HepG2 (cell line): ENCODE measurements around the gene FBXO4.

Source experiments
- BHLHE40 ChIP-seq: IDR thresholded peaks from 2 replicates; pipeline ENCODE4 v1.6.1; 2011; ENCODE audit warnings: low read length, improper control_type of control experiment
- EP300 ChIP-seq, 3 experiments: sonication (generic) in 1 of 3; formaldehyde crosslinking in 1 of 3; IDR thresholded peaks; 2 replicates each; pipeline versions ENCODE4 v1.5.1 to v1.6.1; 2011 to 2020; ENCODE audit warnings: low read depth in 2 of 3, low read length in 2 of 3, borderline replicate concordance in 1 of 3, improper control_type of control experiment in 1 of 3, mild to moderate bottlenecking in 1 of 3, missing genetic modification reagents in 1 of 3, moderate library complexity in 1 of 3
- FOXA1 ChIP-seq, 2 experiments: fragments of 450-650 bp in 1 of 2; sonication (generic) in 1 of 2; formaldehyde crosslinking in 1 of 2; IDR thresholded peaks; 2 replicates each; pipeline versions ENCODE4 v1.4.0 to v1.6.1; 2016 to 2020; ENCODE audit warnings: missing genetic modification reagents in 1 of 2
- HDAC2 ChIP-seq: sonication (generic); formaldehyde crosslinking; IDR thresholded peaks from 2 replicates; pipeline ENCODE4 v1.4.0; 2020; ENCODE audit warnings: missing genetic modification reagents
- MTF1 ChIP-seq: sonication (generic); formaldehyde crosslinking; IDR thresholded peaks from 2 replicates; pipeline ENCODE4 v1.5.0; 2020; ENCODE audit warnings: missing genetic modification reagents
- SRF ChIP-seq: IDR thresholded peaks from 2 replicates; pipeline ENCODE4 v1.6.1; 2011; ENCODE audit warnings: mild to moderate bottlenecking, low read depth, low read length, moderate library complexity
- TGIF2 ChIP-seq: IDR thresholded peaks from 2 replicates; pipeline ENCODE4 v1.6.1; 2016; ENCODE audit warnings: control low read depth, missing compliant biosample characterization
- THYN1 ChIP-seq: sonication (generic); formaldehyde crosslinking; IDR thresholded peaks from 2 replicates; pipeline ENCODE4 v1.8.1; 2023; ENCODE audit warnings: low read depth, mild to moderate bottlenecking, moderate library complexity, missing genetic modification reagents, borderline replicate concordance
- ZFP41 ChIP-seq: sonication (generic); formaldehyde crosslinking; IDR thresholded peaks from 2 replicates; pipeline ENCODE4 v1.4.0; 2020; ENCODE audit warnings: mild to moderate bottlenecking, missing genetic modification reagents, borderline replicate concordance
- ZNF12 ChIP-seq: sonication (generic); formaldehyde crosslinking; IDR thresholded peaks from 2 replicates; pipeline ENCODE4 v1.5.0; 2020; ENCODE audit warnings: missing genetic modification reagents
- TF ChIP-seq, protein P1 (sequence below): sonication (generic); formaldehyde crosslinking; IDR thresholded peaks from 2 replicates; pipeline ENCODE4 v1.9.0; 2021; ENCODE audit warnings: missing genetic modification reagents, borderline replicate concordance
- TF ChIP-seq, protein P2 (sequence below): sonication (generic); formaldehyde crosslinking; IDR thresholded peaks from 2 replicates; pipeline ENCODE4 v1.5.0; 2020; ENCODE audit warnings: mild to moderate bottlenecking, missing genetic modification reagents, moderate library complexity
- TF ChIP-seq, protein P3 (sequence below): sonication (generic); formaldehyde crosslinking; IDR thresholded peaks from 2 replicates; pipeline ENCODE4 v1.4.0; 2020; ENCODE audit warnings: low read depth, missing genetic modification reagents

DNA sequence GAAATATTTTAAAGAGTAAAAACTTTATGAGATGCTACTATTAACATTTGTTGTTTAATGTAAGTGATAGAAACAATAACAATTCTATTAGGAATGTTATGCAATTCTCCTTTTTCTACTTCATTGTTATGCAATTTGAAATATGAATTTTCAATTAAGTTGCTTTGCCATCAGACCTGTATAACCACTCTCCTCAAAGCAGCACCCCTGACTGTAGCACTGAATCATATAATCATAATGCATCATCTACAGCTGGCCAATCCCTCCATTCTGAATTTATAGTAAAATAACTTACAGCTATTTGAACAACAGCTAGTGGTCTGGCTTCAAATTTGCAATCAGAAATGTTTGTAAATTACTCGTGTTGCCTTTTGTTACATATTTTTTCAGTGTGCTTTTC lies 29.2 kb downstream of the FBXO4 start:
- no peak for TF ChIP-seq THYN1
- TF ChIP-seq BHLHE40, result no peak
- TF ChIP-seq FOXA1 (IDR thresholded peaks at IDR 0.05), result no peak
- no peak for TF ChIP-seq FOXA1 (CRISPR knock-in tag; IDR thresholded peaks at IDR 0.05)
- TF ChIP-seq, protein P1, sequence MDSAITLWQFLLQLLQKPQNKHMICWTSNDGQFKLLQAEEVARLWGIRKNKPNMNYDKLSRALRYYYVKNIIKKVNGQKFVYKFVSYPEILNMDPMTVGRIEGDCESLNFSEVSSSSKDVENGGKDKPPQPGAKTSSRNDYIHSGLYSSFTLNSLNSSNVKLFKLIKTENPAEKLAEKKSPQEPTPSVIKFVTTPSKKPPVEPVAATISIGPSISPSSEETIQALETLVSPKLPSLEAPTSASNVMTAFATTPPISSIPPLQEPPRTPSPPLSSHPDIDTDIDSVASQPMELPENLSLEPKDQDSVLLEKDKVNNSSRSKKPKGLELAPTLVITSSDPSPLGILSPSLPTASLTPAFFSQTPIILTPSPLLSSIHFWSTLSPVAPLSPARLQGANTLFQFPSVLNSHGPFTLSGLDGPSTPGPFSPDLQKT (CRISPR knock-in tag), result no peak
- TF ChIP-seq HDAC2 (CRISPR knock-in tag), result no peak
- no peak for TF ChIP-seq SRF
- TF ChIP-seq ZNF12 (CRISPR knock-in tag), result no peak
- TF ChIP-seq, protein P2, sequence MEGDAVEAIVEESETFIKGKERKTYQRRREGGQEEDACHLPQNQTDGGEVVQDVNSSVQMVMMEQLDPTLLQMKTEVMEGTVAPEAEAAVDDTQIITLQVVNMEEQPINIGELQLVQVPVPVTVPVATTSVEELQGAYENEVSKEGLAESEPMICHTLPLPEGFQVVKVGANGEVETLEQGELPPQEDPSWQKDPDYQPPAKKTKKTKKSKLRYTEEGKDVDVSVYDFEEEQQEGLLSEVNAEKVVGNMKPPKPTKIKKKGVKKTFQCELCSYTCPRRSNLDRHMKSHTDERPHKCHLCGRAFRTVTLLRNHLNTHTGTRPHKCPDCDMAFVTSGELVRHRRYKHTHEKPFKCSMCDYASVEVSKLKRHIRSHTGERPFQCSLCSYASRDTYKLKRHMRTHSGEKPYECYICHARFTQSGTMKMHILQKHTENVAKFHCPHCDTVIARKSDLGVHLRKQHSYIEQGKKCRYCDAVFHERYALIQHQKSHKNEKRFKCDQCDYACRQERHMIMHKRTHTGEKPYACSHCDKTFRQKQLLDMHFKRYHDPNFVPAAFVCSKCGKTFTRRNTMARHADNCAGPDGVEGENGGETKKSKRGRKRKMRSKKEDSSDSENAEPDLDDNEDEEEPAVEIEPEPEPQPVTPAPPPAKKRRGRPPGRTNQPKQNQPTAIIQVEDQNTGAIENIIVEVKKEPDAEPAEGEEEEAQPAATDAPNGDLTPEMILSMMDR (CRISPR knock-in tag), result no peak
- no peak for TF ChIP-seq EP300 (IDR thresholded peaks at IDR 0.05; ENCODE audit: low read depth in 2 of 2, low read length in 2 of 2)
- no peak for TF ChIP-seq EP300 (CRISPR knock-in tag; IDR thresholded peaks at IDR 0.05; ENCODE audit: borderline replicate concordance)
- TF ChIP-seq ZFP41 (CRISPR knock-in tag), result no peak
- TF ChIP-seq, protein P3, sequence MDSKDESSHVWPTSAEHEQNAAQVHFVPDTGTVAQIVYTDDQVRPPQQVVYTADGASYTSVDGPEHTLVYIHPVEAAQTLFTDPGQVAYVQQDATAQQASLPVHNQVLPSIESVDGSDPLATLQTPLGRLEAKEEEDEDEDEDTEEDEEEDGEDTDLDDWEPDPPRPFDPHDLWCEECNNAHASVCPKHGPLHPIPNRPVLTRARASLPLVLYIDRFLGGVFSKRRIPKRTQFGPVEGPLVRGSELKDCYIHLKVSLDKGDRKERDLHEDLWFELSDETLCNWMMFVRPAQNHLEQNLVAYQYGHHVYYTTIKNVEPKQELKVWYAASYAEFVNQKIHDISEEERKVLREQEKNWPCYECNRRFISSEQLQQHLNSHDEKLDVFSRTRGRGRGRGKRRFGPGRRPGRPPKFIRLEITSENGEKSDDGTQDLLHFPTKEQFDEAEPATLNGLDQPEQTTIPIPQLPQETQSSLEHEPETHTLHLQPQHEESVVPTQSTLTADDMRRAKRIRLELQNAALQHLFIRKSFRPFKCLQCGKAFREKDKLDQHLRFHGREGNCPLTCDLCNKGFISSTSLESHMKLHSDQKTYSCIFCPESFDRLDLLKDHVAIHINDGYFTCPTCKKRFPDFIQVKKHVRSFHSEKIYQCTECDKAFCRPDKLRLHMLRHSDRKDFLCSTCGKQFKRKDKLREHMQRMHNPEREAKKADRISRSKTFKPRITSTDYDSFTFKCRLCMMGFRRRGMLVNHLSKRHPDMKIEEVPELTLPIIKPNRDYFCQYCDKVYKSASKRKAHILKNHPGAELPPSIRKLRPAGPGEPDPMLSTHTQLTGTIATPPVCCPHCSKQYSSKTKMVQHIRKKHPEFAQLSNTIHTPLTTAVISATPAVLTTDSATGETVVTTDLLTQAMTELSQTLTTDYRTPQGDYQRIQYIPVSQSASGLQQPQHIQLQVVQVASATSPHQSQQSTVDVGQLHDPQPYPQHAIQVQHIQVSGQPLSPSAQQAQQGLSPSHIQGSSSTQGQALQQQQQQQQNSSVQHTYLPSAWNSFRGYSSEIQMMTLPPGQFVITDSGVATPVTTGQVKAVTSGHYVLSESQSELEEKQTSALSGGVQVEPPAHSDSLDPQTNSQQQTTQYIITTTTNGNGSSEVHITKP (CRISPR knock-in tag), result no peak
- no peak for TF ChIP-seq MTF1 (CRISPR knock-in tag)
- no peak for TF ChIP-seq TGIF2 (CRISPR knock-in tag)
